HG02763 (cell line): ENCODE data around the gene DCTN2.

Experiments
- ATAC-seq: cut with Tn5 transposase; IDR thresholded peaks from one replicate; pipeline ENCODE4 v1.9.1; 2021; ENCODE audit warnings: mild to moderate bottlenecking, moderate library complexity; ENCODE audit not compliant: unreplicated experiment

The DCTN2 gene

DNA sequence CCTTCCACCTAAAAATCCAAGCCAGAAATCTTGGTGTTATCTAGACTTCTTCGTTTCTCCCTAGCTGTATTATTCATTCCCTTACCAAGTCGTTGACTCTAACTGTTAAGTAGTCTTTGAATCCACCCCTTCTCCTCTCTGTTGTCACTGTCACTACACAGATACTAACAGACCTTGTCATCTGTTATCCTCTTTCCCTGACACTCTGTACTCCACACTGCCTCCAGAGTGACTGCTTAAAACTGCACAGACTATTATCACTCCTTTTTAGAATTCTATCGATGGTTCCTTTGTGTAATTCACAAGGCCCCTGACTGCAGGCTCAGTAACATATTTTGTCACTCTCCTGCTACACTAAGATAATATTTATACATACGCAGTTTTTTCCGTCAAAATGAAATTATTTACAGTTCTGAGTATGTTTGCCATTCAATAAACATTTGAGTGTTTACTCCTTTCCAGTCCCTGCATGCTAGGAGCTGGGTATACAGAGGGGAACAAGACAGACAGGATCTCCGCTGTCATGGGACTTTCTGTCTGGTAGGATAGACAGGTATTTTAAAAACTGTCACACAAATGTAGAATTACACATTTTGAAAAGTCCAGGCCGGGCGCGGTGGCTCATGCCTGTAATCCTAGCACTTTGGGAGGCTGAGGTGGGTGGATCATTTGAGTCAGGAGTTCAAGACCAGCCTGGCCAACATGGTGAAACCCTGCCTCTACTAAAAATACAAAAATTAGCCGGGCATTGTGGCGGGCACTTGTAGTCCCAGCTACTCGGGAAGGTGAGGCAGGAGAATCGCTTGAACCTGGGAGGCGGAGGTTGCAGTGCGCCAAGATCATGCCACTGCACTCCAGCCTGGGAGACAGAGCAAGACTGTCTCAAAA, 55.4 kb downstream of the DCTN2 start:
- no peak for ATAC-seq

DNA sequence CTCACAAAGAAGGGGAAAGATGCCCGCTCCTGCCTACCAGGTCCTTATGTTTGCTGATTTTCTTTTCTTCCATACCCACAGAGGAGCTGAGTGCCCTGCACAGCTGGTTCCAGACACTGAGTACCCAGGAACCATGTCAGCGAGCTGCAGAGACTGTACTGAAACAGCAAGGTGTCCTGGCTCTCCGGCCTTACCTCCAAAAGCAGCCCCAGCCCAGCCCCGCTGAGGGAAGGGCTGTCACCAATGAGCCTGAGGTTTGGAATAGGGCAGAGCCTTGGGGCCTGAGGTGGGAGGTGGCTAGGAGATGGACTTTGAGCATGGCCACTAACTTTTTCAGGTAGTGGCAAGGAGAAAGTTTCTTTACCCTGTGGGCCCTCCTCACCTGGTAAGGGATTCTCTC, 56.9 kb downstream of the DCTN2 start:
- no peak for ATAC-seq

DNA sequence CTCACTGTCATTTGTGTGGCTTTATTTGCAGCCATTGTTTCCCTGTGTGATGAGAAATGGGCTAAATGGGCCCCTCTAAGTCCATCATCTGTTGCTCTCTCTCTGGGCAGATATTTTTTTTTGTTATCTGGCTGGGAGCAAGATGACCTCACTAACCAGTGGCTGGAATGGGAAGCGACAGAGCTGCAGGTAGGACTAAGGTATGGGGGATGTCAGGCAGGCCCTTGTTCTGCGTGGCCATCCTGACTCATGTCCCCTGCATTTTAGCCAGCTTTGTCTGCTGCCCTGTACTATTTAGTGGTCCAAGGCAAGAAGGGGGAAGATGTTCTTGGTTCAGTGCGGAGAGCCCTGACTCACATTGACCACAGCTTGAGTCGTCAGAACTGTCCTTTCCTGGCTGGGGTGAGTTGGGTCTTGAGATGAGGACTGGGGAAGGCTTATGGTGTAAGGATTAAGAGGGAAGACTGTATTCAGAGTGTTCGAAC, 57.8 kb downstream of the DCTN2 start:
- no peak for ATAC-seq

DNA sequence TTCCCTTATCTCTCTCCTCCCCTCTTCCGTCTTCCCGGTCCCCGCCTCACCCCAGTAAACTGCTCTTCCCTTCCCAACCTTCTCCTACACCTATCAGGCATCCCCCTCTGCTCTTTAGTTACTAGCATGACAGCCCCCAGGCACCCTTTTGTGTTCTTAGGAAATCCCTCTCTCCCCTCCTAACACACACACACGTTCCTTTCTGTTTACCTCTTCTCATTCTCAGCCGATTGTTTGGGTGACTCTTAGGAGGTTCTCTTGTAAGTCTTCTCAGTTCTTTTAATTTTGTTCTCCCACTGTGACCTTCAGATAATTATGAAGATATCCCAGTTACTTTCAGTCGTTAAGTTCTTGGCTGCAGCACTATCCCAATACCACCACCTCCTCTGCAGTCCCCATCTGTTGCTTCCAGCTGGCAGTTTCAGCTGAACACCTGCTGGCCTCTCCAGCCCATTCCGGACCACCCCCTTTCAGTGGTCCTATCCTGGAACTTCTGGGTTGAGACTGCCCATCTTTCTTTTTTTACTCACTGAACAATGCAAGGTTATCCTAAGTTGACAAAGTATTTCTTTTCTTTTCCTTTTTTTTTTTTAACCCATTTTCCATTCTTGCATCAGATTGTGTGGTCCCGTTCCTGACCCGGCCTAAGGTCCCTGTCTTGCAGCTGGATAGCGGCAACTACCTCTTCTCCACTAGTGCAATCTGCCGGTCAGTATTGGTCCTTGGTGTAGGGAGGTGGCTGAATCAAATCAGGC, 58.4 kb downstream of the DCTN2 start:
- no peak for ATAC-seq

GRCh38 chr12:57487597-57488401, 59.2 kb downstream of the DCTN2 start, which contains the start of gene MARS1:
Gene MARS1 (plus strand): TSS chr12:57488068. CDS start chr12:57488091, 23 bp downstream.
- ATAC-seq = peak; percentile 98

GRCh38 chr12:57487055-57487596, 59.9 kb downstream of the DCTN2 start:
- ATAC-seq = no peak

GRCh38 chr12:57485695-57486094, 61.3 kb downstream of the DCTN2 start:
- ATAC-seq = no peak

DNA sequence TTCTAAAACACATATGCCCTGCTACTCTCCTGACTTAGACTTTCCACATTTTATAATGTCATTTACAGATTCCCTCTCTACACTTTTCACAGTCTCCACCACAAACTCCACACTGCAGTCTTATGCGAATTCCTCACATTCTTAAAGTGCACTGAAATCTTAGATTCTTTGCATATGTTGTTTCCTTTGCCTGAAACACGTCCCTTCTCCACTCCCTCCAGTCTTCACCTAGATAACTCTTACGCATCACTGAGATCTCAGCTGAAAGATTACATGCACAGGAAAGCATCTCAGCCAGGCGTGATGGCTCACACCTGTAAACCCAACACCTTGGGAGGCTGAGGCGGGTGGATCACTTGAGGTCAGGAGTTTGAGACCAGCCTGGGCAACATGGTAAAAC, 63.5 kb downstream of the DCTN2 start:
- no peak for ATAC-seq

- ATAC-seq = no peak
Observed at GRCh38 chr12:57481671-57482070, 65.3 kb downstream of the DCTN2 start.
